Camera-type eye (tissue), 1 donor: Measurements from ENCODE around the gene RNU1-2. TPM values are rescaled to one million over a fixed set of nuclear protein-coding genes. Genes with fewer than 3 reads are reported as not detected.

ENCODE experiments used
- total RNA-seq: library from RNA; depleted of rRNA; stranded (reverse); fragments of >200 nt; gene quantifications from one replicate; pipeline ENCODE4 v1.2.3, GENCODE V29; 2014

The RNU1-2 gene
- total RNA-seq: under 0.01 TPM

DNA sequence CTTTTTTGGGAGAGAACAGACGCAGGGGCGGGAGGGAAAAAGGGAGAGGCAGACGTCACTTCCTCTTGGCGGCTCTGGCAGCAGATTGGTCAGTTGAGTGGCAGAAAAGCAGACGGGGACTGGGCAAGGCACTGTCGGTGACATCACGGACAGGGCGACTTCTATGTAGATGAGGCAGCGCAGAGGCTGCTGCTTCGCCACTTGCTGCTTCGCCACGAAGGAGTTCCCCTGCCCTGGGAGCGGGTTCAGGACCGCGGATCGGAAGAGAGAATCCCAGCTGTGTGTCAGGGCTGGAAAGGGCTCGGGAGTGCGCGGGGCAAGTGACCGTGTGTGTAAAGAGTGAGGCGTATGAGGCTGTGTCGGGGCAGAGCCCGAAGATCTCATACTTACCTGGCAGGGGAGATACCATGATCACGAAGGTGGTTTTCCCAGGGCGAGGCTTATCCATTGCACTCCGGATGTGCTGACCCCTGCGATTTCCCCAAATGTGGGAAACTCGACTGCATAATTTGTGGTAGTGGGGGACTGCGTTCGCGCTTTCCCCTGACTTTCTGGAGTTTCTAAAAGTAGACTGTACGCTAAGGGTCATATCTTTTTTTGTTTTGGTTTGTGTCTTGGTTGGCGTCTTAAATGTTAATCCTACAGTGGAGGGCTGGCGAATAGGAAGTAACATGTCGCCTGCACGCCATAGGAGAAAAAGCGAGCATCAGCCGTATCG lies at the start of gene RNU1-2:
RNU1-2 (plus strand) TSS at position 383 of the 718 bp plus-strand sequence.

DNA sequence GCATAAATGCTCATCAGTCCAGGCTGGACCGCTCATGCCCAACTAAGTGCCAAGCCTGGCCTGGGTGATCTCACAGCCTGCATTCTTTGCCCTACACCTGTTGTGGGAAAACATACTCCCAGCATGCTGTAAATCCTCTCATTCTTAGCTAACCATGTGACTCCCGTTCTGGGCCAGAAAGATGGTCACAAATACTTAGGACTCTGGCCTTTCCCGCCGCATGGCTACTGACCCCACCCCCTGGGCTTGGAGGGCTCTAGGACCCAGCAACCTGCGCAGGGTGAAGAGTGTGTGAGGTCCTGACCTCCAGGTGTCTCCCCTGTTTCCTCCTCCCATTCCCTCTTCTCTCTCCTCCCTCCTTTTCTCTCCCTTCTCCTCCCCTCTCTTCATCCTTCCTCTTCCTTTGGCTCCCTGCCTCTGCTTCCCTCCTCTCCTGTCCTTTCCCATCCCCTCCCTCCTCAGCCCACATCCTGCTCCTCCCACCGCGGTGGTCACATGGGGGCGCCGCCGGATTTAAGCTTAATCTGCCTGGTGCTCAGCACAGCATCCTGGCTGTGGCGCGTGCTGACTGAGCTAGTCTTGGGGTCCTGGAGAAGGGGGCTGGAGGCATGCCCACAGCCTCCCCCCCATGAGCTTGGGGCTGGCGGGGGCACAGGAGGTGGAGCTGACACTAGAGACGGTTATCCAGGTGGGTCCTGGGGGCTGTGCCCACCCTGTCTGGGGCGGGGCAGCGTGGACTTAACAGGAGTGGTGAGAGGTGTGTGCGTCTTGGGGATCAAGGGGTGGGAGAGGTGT lies 25.8 kb downstream of the RNU1-2 start, which contains the start of gene CROCC:
CROCC (plus strand) TSS at position 541 of the 795 bp plus-strand sequence; CDS start at position 629, 88 bp downstream.

Other genes starting within 250 kb of the RNU1-2 start
- under 0.01 TPM for gene RNU1-3, start 229.0 kb upstream of the RNU1-2 start, total RNA-seq
- under 0.01 TPM for gene RNU1-4, start 155.5 kb upstream of the RNU1-2 start, total RNA-seq
- gene CROCC, start 26.0 kb downstream of the RNU1-2 start, total RNA-seq: 81.3 TPM
- gene MFAP2, start 84.6 kb downstream of the RNU1-2 start, total RNA-seq: 52.1 TPM
- 29.6 TPM for gene ATP13A2, start 115.9 kb downstream of the RNU1-2 start, total RNA-seq
- gene SDHB, start 158.1 kb downstream of the RNU1-2 start, total RNA-seq: 59.8 TPM
- gene PADI2, start 223.5 kb downstream of the RNU1-2 start, total RNA-seq: 24.0 TPM